Skeletal muscle tissue (tissue), 4 donors: ENCODE measurements around the gene DCTN2. TPM values are rescaled to one million over a fixed set of nuclear protein-coding genes. Genes with fewer than 3 reads are reported as not detected.
"Not testable (repeated sequence)": the region's sequence is repeated elsewhere in the genome, so short reads cannot be mapped to it uniquely, and the experiment has no call there.

Experiments used
- H3K27ac ChIP-seq: one replicate; pipeline ENCODE4 v1.7.0; 2013; ENCODE audit warnings: mild to moderate bottlenecking, low read depth, low read length, inconsistent platforms
- H3K27me3 ChIP-seq, 3 donors: one replicate each; pipeline ENCODE4 v1.7.0; 2013; ENCODE audit warnings: low read length in 3 of 3; ENCODE audit not compliant: control insufficient read depth in 3 of 3, insufficient read depth in 3 of 3
- H3K36me3 ChIP-seq, 3 donors: one replicate each; pipeline ENCODE4 v1.7.0; 2013; ENCODE audit warnings: low read length in 3 of 3; ENCODE audit not compliant: control insufficient read depth in 3 of 3, insufficient read depth in 3 of 3
- H3K4me1 ChIP-seq, 3 donors: one replicate each; pipeline ENCODE4 v1.7.0; 2013; ENCODE audit warnings: low read length in 3 of 3, mild to moderate bottlenecking in 3 of 3; ENCODE audit not compliant: control insufficient read depth in 3 of 3, insufficient read depth in 3 of 3
- H3K4me3 ChIP-seq, 3 donors: one replicate each; pipeline ENCODE4 v1.7.0; 2013; ENCODE audit warnings: low read length in 3 of 3
- H3K9ac ChIP-seq, 3 donors: one replicate each; pipeline ENCODE4 v1.7.0; 2013; ENCODE audit warnings: low read length in 3 of 3, mild to moderate bottlenecking in 3 of 3, moderate library complexity in 2 of 3, low read depth in 1 of 3
- H3K9me3 ChIP-seq, 3 donors: one replicate each; pipeline ENCODE4 v1.7.0; 2013; ENCODE audit warnings: low read length in 3 of 3; ENCODE audit not compliant: control insufficient read depth in 3 of 3
- total RNA-seq: library from RNA; depleted of rRNA; stranded (reverse); fragments of >200 nt; gene quantifications from one replicate; pipeline ENCODE4 v1.2.3, GENCODE V29; 2014
- donor health status: Osteomylitis.

DCTN2 gene
- total RNA-seq, 1 donor from 2014 or later = 79.9 TPM

DNA sequence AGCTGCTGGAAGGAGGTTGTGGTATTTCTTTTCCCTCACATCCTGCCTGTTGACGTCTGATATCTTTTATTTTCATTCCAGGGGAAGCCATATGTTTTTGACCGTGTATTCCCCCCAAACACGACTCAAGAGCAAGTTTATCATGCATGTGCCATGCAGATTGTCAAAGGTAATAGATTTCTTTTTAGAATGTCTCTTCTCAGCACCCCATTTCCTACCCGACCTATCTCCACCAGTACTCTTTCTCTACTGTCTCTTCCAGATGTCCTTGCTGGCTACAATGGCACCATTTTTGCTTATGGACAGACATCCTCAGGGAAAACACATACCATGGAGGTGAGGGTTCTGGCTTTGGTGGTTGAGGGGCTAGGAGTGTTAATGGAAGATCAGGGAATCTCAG, 16.4 kb upstream of the DCTN2 start:
- H3K9me3 ChIP-seq = no peaks in the 10 kb centered on the region
- no peaks in the 10 kb centered on the region for H3K36me3 ChIP-seq
- no peak overlapping the region for H3K9ac ChIP-seq
- peaks cover 0 to 10% (median 9%) of the 10 kb centered on the region in 3 donors for H3K27me3 ChIP-seq
- H3K4me1 ChIP-seq = no peaks in the 10 kb centered on the region
- no peak overlapping the region for H3K27ac ChIP-seq
- no peak overlapping the region for H3K4me3 ChIP-seq

DNA sequence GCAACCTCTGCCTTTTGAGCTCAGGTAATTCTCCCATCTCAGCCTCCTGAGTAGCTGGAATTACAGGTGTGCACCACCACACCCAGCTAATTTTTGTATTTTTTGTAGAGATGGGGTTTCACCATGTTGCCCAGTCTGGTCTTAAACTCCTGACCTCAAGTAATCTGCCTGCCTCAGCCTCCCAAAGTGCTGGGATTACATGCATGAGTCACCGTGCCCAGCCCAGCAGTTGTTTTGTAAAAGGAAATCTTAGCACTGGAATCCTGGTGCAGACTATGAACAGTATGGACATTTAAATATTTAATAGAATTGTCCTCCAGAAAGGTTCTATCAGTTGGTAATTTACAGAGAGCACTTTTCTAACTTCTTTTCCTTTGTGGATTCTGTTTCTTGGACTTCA, 14.1 kb upstream of the DCTN2 start:
- not testable (repeated sequence) for H3K27ac ChIP-seq, H3K9me3 ChIP-seq, H3K27me3 ChIP-seq, H3K9ac ChIP-seq, H3K4me3 ChIP-seq, H3K36me3 ChIP-seq, H3K4me1 ChIP-seq

DNA sequence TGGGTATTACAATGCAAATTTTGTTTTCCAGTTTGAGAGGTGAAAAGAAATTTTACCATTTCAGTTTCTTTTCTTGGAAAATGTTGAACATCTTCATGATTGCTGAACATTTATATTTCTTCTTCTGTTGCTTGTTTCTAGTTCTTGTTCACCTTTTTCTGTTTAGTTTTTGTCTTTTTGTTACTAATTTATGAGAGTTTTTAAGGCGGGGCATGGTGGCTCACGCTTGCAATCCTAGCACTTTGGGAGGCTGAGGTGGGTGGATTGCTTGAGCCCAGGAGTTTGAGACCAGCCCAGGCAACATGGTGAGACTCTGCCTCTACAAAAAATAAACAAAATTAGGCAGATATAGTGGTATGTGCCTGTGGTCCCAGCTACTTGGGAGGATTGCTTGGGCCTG, 13.5 kb upstream of the DCTN2 start:
- Histone ChIP-seq H3K27me3 (peaks cover 0 to 10% (median 9%) of the 10 kb centered on the region in 3 donors), H3K27ac (no peak overlapping the region), H3K36me3 (no peaks in the 10 kb centered on the region), H3K9me3 (no peaks in the 10 kb centered on the region), H3K4me3 (no peak overlapping the region), H3K4me1 (no peaks in the 10 kb centered on the region), H3K9ac (no peak overlapping the region)

DNA sequence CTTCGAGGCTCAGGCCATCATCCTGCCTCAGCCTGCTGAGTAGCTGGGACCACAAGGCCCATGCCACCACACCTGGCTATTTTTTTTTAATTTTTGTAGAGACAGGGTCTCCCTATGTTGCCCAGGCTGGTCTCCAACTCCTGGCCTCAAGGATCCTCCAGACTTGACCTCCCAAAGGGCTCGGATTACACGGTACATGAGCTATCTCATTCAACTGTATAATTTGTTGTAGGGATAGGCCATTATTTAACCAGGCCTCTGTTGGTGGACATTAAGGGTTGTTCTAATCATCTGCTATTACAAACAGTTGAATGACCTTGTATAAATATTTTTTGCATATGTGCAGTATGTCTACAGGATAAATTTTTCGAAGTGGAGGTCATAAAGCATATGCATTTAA, 11.9 kb upstream of the DCTN2 start:
- H3K9ac ChIP-seq = no peak overlapping the region
- H3K4me3 ChIP-seq = no peak overlapping the region
- no peaks in the 10 kb centered on the region for H3K9me3 ChIP-seq
- no peaks in the 10 kb centered on the region for H3K4me1 ChIP-seq
- H3K27me3 ChIP-seq = peaks cover 0 to 8% (median 4%) of the 10 kb centered on the region in 3 donors
- no peaks in the 10 kb centered on the region for H3K36me3 ChIP-seq
- no peak overlapping the region for H3K27ac ChIP-seq

DNA sequence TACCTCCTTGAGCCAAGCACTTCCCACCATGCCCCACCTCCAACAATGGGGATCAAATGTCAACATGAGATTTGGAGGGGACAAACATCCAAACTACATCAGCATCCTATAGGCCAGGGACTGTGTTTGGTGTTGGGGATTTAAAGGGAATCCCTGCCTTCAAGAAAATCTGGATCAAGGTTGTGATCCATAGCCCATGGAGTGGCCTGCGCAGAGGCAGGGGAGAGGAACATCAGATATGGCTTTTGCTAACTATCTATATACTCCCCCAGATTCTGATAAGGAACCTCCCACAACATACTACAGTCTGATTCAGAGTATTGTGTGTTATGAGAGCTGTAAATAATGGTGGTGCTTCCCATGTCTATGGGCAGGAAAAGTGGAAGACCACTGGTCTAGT, 7.9 kb upstream of the DCTN2 start:
- Histone ChIP-seq H3K4me3 (no peak overlapping the region), H3K36me3 (no peaks in the 10 kb centered on the region), H3K27ac (no peak overlapping the region), H3K9me3 (no peaks in the 10 kb centered on the region), H3K4me1 (peaks cover 3% of the 10 kb centered on the region in 3 donors), H3K27me3 (peaks cover 16 to 26% (median 19%) of the 10 kb centered on the region in 3 donors), H3K9ac (no peak overlapping the region)

DNA sequence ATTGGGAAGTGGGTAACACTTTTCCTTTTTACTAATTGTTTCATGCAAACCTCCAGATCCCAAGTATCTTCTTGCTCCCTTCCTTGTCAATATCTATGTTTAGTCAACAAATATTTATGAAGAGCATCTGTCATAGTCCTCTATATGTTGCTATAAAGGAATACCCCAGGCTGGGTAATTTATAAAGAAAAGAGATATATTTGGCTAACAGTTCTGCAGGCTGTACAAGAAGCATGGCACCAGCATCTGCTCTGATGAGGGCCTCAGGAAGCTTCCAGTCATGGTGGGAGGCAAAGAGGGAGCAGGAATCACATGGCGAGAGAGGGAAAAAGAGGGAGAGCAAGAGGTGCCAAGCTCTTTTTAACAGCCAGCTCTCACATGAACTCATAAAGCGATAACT, 7.5 kb upstream of the DCTN2 start:
- Histone ChIP-seq H3K36me3 (no peaks in the 10 kb centered on the region), H3K4me1 (peaks cover 4% of the 10 kb centered on the region in 3 donors), H3K27ac (no peak overlapping the region), H3K4me3 (no peak overlapping the region), H3K9me3 (no peaks in the 10 kb centered on the region), H3K27me3 (peaks cover 20 to 31% (median 24%) of the 10 kb centered on the region in 3 donors), H3K9ac (no peak overlapping the region)

DNA sequence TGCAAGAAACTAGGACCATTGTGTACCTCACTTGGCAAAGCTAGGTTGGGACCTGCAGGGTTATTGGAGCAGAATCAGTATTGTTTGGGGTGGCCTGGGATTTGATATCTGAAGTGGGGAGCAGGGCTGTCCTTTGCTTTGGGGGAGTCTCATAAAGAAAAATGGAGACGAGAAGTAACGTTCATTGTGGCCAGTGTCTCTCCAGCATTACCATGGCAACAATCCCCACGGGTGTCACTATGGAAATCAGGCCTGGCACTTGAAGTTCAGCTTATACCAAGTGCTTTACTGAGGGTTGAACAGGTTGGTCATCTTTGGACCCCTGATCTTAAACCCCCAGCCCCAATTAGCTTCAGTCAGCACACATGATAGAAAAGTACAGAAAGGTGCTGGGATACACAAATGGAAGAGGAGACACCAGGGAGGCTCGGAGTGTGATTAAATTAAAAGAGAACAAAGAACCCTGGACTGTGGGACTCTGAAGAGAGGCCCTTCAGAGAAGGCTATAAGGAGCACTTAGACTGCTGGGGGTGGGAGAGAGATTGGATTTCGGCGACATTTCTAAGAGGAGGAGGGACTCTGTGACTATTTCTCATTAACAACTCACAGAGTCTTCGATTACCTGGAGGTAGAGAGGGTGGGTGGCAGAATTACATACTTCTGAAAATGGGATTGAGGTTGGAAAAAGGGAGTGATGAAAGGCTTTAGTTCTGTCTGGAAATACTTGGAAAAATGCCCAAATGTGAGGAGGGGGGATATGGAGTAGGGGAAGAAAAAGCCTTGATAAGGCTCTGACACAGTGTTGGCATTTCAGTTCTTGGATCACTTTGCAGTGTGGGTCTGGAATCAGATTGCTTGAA, 6.6 kb upstream of the DCTN2 start:
- peaks cover 28 to 40% (median 32%) of the 10 kb centered on the region in 3 donors for H3K27me3 ChIP-seq
- no peak overlapping the region for H3K4me3 ChIP-seq
- peaks cover 4% of the 10 kb centered on the region in 3 donors for H3K4me1 ChIP-seq
- no peaks in the 10 kb centered on the region for H3K36me3 ChIP-seq
- H3K9me3 ChIP-seq = no peaks in the 10 kb centered on the region
- no peak overlapping the region for H3K27ac ChIP-seq
- no peak overlapping the region for H3K9ac ChIP-seq

DNA sequence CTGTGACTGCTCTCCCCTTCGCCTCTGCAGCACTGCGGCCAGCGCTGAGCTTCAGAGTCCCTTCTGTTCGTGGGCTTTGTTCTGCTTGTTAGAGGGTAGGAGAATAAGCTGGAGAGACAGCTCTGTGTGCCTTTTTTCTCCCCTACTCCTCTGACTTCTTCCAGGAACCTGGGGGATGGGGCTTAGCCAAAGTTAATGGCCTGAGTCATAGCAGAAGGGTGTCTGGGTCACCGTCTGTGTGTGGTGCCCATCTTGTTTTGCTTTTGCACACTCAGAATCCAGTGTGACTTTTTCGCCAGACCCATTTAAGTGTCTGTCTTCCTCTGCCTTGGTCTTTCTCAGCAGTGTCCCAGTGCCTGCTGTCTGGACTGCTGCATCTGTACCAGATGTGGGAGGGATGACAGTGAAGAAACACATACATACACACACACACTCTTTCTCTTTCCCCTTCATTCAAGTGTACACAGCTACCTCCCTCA, 5.9 kb upstream of the DCTN2 start:
- Histone ChIP-seq H3K9ac (no peak overlapping the region), H3K36me3 (no peaks in the 10 kb centered on the region), H3K4me3 (no peak overlapping the region), H3K4me1 (peaks cover 4% of the 10 kb centered on the region in 3 donors), H3K9me3 (no peaks in the 10 kb centered on the region), H3K27me3 (peaks cover 29 to 42% (median 34%) of the 10 kb centered on the region in 3 donors), H3K27ac (no peak overlapping the region)

DNA sequence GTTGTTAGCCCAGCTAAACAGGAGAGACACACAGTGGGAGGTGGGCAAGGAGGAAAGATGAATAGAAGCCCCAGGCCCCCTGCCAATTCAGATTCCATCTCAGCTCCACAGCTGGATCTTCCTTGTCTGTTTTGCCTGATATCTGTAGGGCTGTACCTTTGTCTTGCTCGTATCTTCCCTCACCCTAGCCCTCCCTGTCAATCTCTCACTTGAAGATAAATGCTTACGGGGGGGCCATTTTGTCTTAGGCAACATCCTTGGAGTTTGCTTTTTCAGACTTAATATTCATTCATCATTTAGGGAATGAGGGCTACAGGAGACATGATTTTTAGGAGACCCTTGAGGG, 5.3 kb upstream of the DCTN2 start:
- no peaks in the 10 kb centered on the region for H3K9me3 ChIP-seq
- peaks cover 4 to 5% (median 4%) of the 10 kb centered on the region in 3 donors for H3K4me1 ChIP-seq
- H3K27me3 ChIP-seq = peaks cover 29 to 42% (median 34%) of the 10 kb centered on the region in 3 donors
- no peak overlapping the region for H3K9ac ChIP-seq
- no peaks in the 10 kb centered on the region for H3K36me3 ChIP-seq
- H3K27ac ChIP-seq = no peak overlapping the region
- no peak overlapping the region for H3K4me3 ChIP-seq

DNA sequence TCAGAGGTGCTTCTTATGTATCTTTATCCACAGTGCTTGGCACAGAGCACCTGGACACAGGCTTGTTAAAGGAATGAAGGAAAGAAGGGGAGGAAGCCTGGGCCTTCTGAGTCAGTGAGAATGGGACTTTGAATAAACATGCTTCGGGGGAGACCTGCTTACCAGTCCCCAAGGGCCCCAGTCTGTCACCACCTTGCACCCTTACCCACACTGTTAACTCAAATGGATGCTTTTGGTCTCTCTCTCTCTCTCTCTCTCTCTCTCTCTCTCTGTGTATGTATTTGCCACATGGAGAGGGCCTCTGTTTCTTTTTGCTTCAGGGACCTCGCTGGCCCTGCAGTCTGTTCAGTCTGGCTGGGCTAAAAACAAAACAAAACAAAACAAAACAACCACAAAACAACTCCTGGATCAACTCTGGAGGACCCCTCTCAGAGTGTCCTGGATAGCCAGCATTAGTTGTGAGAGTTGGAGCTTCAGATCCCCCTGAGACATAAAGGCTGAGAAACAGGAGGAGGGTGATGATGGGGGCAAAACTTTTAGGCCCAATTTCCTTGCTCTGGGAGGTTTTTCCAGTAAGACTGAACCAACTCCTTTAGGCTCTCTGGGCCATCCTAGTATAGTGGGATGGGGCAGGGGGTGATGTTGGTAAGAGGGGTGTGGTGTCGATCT, 4.8 kb upstream of the DCTN2 start:
- peaks cover 29 to 42% (median 34%) of the 10 kb centered on the region in 3 donors for H3K27me3 ChIP-seq
- no peaks in the 10 kb centered on the region for H3K36me3 ChIP-seq
- H3K4me1 ChIP-seq = peaks cover 4 to 6% (median 4%) of the 10 kb centered on the region in 3 donors

More for the DNA sequence above, 4.8 kb upstream of the DCTN2 start:
- Histone ChIP-seq H3K9ac (no peak overlapping the region), H3K4me3 (no peak overlapping the region), H3K9me3 (no peaks in the 10 kb centered on the region), H3K27ac (no peak overlapping the region)
